ENCODE results near the gene EDC3. TPM values are rescaled to one million over a fixed set of nuclear protein-coding genes. Genes with fewer than 3 reads are reported as not detected.
"Not testable (repeated sequence)": the region's sequence is repeated elsewhere in the genome, so short reads cannot be mapped to it uniquely, and the experiment has no call there.

EDC3 gene
- total and polyA plus RNA-seq, 7 donors = 7.8 to 24.1 (median 19.6) TPM

DNA sequence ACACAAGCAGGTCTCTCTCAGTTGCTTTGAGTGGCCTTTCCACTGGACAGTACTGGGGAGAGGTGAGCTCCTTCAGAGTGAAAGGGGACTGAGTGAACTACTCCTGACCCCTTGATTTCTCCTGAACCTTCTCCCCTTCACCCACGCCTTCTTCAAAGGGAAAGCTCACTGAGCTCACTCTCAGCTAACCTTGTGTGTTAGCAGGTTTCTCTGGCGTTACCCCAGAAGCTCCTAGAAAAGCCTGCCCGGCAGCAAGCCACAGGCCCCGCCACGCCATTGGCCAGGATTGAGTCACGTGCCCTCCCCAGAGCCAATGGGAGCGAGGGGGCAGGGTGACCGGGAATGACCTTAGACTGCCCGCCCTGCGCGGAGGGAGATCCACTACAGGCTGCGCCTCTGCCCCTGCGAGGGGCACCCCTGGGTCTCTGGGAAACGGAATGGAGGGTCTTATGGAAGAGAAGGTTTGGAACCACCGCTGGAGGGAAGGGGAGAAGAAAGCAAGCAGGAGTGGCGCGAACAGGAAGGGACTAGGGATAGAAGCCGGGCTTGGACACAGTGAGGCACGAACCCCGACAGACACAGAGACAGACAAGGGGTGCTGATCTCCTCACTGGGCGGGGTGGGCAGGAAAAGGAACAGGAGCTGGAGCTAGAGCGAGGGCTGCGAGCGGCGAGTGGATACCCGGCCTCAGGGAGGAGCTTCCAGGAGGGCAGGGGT is 97.5 kb downstream of the EDC3 start:
- WGBS, 3 donors = 1 to 5% (median 1%) methylated on average over 26 of the region's 26 CpGs
- DNase-seq (peak; percentile 94 to 97), ATAC-seq (peak; percentile 97 to 99 (median 99))
- H3K27ac ChIP-seq = peak overlapping the region; percentile 85
- TF ChIP-seq, protein P1, sequence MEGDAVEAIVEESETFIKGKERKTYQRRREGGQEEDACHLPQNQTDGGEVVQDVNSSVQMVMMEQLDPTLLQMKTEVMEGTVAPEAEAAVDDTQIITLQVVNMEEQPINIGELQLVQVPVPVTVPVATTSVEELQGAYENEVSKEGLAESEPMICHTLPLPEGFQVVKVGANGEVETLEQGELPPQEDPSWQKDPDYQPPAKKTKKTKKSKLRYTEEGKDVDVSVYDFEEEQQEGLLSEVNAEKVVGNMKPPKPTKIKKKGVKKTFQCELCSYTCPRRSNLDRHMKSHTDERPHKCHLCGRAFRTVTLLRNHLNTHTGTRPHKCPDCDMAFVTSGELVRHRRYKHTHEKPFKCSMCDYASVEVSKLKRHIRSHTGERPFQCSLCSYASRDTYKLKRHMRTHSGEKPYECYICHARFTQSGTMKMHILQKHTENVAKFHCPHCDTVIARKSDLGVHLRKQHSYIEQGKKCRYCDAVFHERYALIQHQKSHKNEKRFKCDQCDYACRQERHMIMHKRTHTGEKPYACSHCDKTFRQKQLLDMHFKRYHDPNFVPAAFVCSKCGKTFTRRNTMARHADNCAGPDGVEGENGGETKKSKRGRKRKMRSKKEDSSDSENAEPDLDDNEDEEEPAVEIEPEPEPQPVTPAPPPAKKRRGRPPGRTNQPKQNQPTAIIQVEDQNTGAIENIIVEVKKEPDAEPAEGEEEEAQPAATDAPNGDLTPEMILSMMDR (IDR thresholded peaks at IDR 0.05) = no peak
- no peaks in the 10 kb centered on the region for H3K27me3 ChIP-seq (ENCODE audit: insufficient read depth in 3 of 3, low read length in 2 of 3)
- H3K9me3 ChIP-seq = no peaks in the 10 kb centered on the region
- peak overlapping the region; percentile 85 for H3K4me3 ChIP-seq
- intact Hi-C loops (cut with DNase I) = no loop called here
- peaks cover 13% of the 10 kb centered on the region for H3K4me1 ChIP-seq
- peaks cover 0 to 16% of the 10 kb centered on the region in 2 donors for H3K36me3 ChIP-seq (ENCODE audit: insufficient read depth in 1 of 2, low read depth in 1 of 2)

DNA sequence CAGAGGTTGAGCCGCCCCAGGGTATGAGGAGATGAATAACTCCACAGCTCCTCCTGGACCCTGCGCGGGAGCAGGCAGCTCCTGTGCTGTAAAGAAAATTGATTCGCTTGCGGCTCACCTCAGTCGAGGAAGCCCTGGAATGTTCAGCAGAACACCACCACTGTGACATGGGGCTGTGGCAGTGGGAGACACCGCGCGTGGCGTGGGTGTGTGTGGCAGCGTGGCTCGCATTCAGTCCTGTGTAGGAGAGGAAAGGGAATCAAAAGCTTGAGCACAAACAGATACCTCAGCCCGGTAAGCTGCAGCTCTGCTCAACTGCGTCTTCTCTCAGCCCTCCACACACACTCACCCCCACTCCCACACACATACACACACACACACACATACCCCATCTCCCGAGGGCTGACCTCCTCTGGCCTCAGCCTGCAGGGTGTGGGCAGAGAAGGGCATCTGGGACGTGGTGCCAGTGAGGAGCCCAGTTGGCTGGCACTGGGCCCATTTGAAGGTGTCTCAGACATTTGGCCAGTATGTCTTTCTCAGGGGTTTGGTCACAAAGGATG is 98.6 kb downstream of the EDC3 start:
- ATAC-seq; H3K4me3 ChIP-seq; H3K27me3 ChIP-seq (ENCODE audit: insufficient read depth in 3 of 3, low read length in 2 of 3); H3K9me3 ChIP-seq; H3K27ac ChIP-seq; intact Hi-C loops (cut with DNase I); DNase-seq: not testable (repeated sequence)
- H3K36me3 ChIP-seq (ENCODE audit: insufficient read depth in 1 of 2, low read depth in 1 of 2) = peaks cover 0 to 25% of the 10 kb centered on the region in 2 donors
- WGBS, 3 donors = 82 to 90% (median 85%) methylated on average over 14 to 16 of the region's 16 CpGs
- peaks cover 13% of the 10 kb centered on the region for H3K4me1 ChIP-seq

DNA sequence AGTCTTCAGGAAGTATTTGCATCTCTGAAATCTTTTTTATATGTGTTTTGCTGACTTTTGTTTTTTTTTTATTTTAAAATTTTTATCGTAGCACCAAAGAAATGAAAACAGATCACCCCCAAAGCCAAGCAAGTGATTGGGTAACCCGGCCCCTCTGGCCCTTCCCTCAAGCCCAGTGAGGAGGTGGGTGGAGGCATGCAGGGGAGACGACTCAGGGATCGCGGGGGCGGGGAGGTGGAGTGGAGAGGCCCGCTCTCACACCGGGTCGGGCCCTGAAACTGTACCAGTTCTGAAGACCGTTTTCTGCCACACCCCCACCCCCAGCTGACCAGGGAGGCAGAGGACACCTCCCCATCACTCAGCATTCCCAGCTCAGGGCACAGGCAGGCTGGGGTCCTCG is 99.1 kb downstream of the EDC3 start:
- WGBS, 3 donors = 77 to 80% (median 78%) methylated on average over 10 of the region's 11 CpGs
- DNase-seq; H3K27ac ChIP-seq; intact Hi-C loops (cut with DNase I); H3K9me3 ChIP-seq; ATAC-seq; H3K4me3 ChIP-seq; H3K27me3 ChIP-seq (ENCODE audit: insufficient read depth in 3 of 3, low read length in 2 of 3): not testable (repeated sequence)
- Histone ChIP-seq H3K36me3 (ENCODE audit: insufficient read depth in 1 of 2, low read depth in 1 of 2) (peaks cover 0 to 30% of the 10 kb centered on the region in 2 donors), H3K4me1 (peaks cover 13% of the 10 kb centered on the region)

DNA sequence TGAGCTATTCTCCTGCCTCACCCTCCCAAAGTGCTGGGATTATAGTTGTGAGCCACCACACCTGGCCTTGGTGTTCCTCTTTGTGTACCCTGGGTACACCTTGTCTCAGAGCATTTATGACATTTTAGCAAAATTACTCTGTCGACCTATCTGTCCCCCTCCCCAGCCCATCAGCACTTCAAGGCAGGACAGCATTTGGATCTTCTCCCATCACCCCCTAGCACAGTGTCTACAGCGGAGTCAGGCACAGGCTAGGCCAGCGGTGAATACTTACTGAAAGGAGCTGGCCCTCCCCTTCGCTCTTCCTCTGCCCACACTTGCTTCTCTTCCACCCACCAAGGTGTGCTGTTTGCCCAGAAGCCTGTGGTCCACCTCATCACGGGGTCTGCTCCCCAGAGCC is 100.6 kb downstream of the EDC3 start:
- H3K9me3 ChIP-seq = no peaks in the 10 kb centered on the region
- TF ChIP-seq, protein P1 (IDR thresholded peaks at IDR 0.05) = no peak
- H3K27ac ChIP-seq = no peak overlapping the region
- no peak overlapping the region for H3K4me3 ChIP-seq
- no peaks in the 10 kb centered on the region for H3K27me3 ChIP-seq (ENCODE audit: insufficient read depth in 3 of 3, low read length in 2 of 3)
- DNase-seq (no peak), ATAC-seq (no peak)
- peaks cover 13% of the 10 kb centered on the region for H3K4me1 ChIP-seq
- H3K36me3 ChIP-seq (ENCODE audit: insufficient read depth in 1 of 2, low read depth in 1 of 2) = peaks cover 0 to 39% of the 10 kb centered on the region in 2 donors
- intact Hi-C loops (cut with DNase I) = no loop called here
- WGBS, 3 donors = 89 to 91% (median 89%) methylated on average over 5 of the region's 5 CpGs

DNA sequence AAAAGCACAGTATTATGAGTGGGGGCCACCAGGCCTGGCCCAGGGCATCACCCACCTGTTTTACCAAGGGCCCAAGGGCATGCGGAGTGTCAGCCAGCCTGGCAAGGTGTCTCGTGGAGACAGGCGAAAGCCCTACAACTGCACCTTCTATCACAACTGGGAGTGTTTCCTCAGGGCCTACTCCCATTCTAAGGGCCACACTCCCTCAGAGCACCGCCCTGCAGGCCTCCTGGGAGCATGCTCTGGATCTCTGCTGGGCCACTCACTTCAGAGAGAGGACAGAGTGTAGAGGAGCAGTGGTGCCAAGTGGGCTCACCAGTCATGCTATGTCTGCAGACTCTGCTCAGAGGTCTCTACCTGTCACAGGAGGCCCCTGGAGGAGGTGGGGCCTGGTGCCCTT is 101.4 kb downstream of the EDC3 start:
- TF ChIP-seq, protein P1 (IDR thresholded peaks at IDR 0.05) = no peak
- H3K27me3 ChIP-seq (ENCODE audit: insufficient read depth in 3 of 3, low read length in 2 of 3) = no peaks in the 10 kb centered on the region
- H3K9me3 ChIP-seq = no peaks in the 10 kb centered on the region
- intact Hi-C loops (cut with DNase I) = no loop called here
- no peak for ATAC-seq
- DNase-seq = no peak
- H3K36me3 ChIP-seq (ENCODE audit: insufficient read depth in 1 of 2, low read depth in 1 of 2) = peaks cover 0 to 47% of the 10 kb centered on the region in 2 donors
- WGBS, 3 donors = 90 to 98% (median 93%) methylated on average over 4 of the region's 4 CpGs
- no peak overlapping the region for H3K4me3 ChIP-seq
- H3K27ac ChIP-seq = no peak overlapping the region
- peaks cover 8% of the 10 kb centered on the region for H3K4me1 ChIP-seq

Data from psoas muscle (tissue), 8 donors.